HS-5 (cell line): ENCODE data around the gene ANKRD6.

Source experiments
- DNase-seq: peaks from one replicate; pipeline ENCODE4 v3.0.0-alpha.2; 2012; ENCODE audit warnings: low read depth

The ANKRD6 gene

GRCh38 chr6:89509777-89510281 is 76.9 kb downstream of the ANKRD6 start:
- DNase-seq = no peak

GRCh38 chr6:89510393-89510792 is 77.4 kb downstream of the ANKRD6 start:
- DNase-seq = no peak

GRCh38 chr6:89518352-89519055 is 85.6 kb downstream of the ANKRD6 start:
- no peak for DNase-seq

GRCh38 chr6:89520736-89521135 is 87.8 kb downstream of the ANKRD6 start:
- DNase-seq = no peak

GRCh38 chr6:89522778-89523177 is 89.8 kb downstream of the ANKRD6 start:
- DNase-seq = no peak

GRCh38 chr6:89525786-89526562 is 93.0 kb downstream of the ANKRD6 start:
- no peak for DNase-seq

GRCh38 chr6:89526563-89526869 is 93.6 kb downstream of the ANKRD6 start:
- DNase-seq = no peak

- no peak for DNase-seq
These were observed 94.7 kb downstream of the ANKRD6 start for GRCh38 chr6:89527634-89528033.

- DNase-seq = no peak
These were observed 95.9 kb downstream of the ANKRD6 start for GRCh38 chr6:89528866-89529265.

GRCh38 chr6:89530982-89531381 is 98.0 kb downstream of the ANKRD6 start:
- no peak for DNase-seq

GRCh38 chr6:89536231-89536630 is 103.3 kb downstream of the ANKRD6 start:
- DNase-seq = no peak

GRCh38 chr6:89539779-89540178 is 106.8 kb downstream of the ANKRD6 start:
- DNase-seq = no peak

GRCh38 chr6:89542081-89542857 is 109.3 kb downstream of the ANKRD6 start:
- no peak for DNase-seq

- DNase-seq = no peak
These were observed 109.9 kb downstream of the ANKRD6 start for GRCh38 chr6:89542866-89543265.

GRCh38 chr6:89547281-89547680 is 114.3 kb downstream of the ANKRD6 start:
- no peak for DNase-seq

GRCh38 chr6:89553431-89553830 is 120.5 kb downstream of the ANKRD6 start:
- no peak for DNase-seq

GRCh38 chr6:89554106-89554505 is 121.2 kb downstream of the ANKRD6 start:
- DNase-seq = no peak

- no peak for DNase-seq
These were observed 122.1 kb downstream of the ANKRD6 start for GRCh38 chr6:89555031-89555430.

GRCh38 chr6:89555806-89556205 is 122.9 kb downstream of the ANKRD6 start:
- no peak for DNase-seq

- DNase-seq = no peak
These were observed 126.5 kb downstream of the ANKRD6 start for GRCh38 chr6:89559487-89559886.

- DNase-seq = no peak
These were observed 129.4 kb downstream of the ANKRD6 start for GRCh38 chr6:89562093-89562973.

GRCh38 chr6:89563866-89564265 is 130.9 kb downstream of the ANKRD6 start:
- DNase-seq = no peak
